A673 (cell line): ENCODE measurements around the gene FGD6.

Experiments
- EZH2 ChIP-seq: fragments of 200-600 bp; sonication (generic); IDR thresholded peaks from 2 replicates; pipeline ENCODE4 v1.6.1; 2017; ENCODE audit warnings: borderline replicate concordance, low read depth, mild to moderate bottlenecking, mixed read lengths, antibody characterized with exemption, low read length; ENCODE audit not compliant: poor library complexity, severe bottlenecking
- TF ChIP-seq, protein P1 (sequence below): fragments of 300-800, 200-600 bp; sonication (generic); conservative IDR thresholded peaks from 2 replicates; pipeline ENCODE4 v1.5.1; 2017; ENCODE audit warnings: low read depth, mild to moderate bottlenecking, antibody characterized with exemption, low read length, moderate library complexity, mixed read lengths

GRCh38 chr12:95224202-95225170 lies 7.2 kb upstream of the FGD6 start:
- TF ChIP-seq, protein P1, sequence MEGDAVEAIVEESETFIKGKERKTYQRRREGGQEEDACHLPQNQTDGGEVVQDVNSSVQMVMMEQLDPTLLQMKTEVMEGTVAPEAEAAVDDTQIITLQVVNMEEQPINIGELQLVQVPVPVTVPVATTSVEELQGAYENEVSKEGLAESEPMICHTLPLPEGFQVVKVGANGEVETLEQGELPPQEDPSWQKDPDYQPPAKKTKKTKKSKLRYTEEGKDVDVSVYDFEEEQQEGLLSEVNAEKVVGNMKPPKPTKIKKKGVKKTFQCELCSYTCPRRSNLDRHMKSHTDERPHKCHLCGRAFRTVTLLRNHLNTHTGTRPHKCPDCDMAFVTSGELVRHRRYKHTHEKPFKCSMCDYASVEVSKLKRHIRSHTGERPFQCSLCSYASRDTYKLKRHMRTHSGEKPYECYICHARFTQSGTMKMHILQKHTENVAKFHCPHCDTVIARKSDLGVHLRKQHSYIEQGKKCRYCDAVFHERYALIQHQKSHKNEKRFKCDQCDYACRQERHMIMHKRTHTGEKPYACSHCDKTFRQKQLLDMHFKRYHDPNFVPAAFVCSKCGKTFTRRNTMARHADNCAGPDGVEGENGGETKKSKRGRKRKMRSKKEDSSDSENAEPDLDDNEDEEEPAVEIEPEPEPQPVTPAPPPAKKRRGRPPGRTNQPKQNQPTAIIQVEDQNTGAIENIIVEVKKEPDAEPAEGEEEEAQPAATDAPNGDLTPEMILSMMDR: no peak
- TF ChIP-seq EZH2: no peak
